ENCODE data around the gene NUCKS1. TPM values are rescaled to one million over a fixed set of nuclear protein-coding genes. Genes with fewer than 3 reads are reported as not detected.

NUCKS1 gene
- total and polyA plus RNA-seq, 2 donors (not counting 1 experiment from before 2014, with no cell fraction given) = 98.1 to 137 TPM

DNA sequence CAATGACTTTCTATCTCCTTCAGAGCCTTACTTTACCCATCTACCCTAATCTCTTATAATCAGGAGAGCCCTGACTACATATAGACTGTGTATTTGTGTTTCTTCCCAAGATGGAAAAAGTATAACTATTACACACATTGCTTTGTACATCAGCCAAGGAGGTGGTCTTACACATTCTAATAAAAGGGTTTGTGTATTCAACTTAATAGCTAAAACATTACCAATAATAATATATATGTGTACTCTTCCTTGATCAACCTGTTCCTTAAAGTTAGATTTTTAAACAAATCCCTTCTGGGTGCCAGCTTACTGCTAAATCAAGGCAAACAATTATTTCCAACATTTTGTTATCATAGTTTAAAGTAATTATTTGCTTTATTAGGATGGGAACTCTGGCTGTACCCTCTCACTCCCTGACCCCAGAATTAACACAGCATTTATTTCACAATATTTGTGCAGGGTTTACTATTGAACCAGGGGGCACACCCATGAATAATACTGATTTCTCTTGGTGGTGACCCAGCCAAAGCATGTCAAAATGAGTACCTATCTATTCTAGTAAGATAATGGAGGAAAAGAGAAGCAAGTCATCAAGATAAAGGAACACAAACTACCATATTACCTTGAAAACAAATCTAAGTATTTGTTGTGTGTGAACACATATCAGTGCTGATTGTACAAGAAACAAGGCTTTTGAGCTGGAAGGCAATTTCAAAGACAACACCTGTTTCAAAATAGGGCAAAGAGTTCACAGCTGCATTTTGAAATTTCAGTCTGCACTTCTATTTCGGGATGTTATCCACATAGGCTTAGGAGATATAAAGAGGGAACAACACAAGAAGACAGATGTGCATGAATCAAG is 39.5 kb downstream of the NUCKS1 start:
- H3K36me3 ChIP-seq (ENCODE audit: control insufficient read depth, insufficient read depth, low read length) = peaks cover 1% of the 10 kb centered on the region

DNA sequence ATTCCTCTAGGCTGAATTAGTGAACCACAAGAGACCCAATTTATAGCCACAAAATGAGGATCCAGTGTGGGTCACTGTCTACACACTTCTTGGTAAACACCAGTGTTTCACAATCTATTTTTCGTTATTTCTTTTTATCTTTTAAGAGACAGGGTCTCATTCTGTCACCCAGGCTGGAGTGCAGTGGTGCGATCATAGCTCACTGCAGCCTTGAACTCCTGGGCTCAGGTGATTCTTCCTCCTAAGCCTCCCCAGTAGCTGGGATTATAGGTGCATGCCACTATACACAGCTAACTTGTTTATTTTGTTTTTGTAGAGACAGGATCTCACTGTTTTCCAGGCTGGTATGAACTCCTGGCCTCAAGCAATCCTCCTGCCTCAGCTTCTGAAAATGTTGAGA is 40.3 kb downstream of the NUCKS1 start:
- H3K9me3 ChIP-seq (ENCODE audit: control insufficient read depth, insufficient read depth, low read depth, low read length) = no peaks in the 10 kb centered on the region
- DNase-seq (ENCODE audit: low read depth in 2 of 2) = no peak
- H3K36me3 ChIP-seq (ENCODE audit: control insufficient read depth, insufficient read depth, low read length) = peaks cover 1% of the 10 kb centered on the region
- no peak overlapping the region for H3K4me2 ChIP-seq (ENCODE audit: extremely low read depth, insufficient read depth, low read length)
- peaks cover 2% of the 10 kb centered on the region for H3K4me1 ChIP-seq (ENCODE audit: control insufficient read depth, extremely low read depth, insufficient read depth, low read length)
- H3K4me3 ChIP-seq (replicated peaks in 1 of 4; ENCODE audit: control extremely low read depth in 1 of 4, insufficient read depth in 1 of 4, low read depth in 3 of 4, low read length in 4 of 4) = no peak overlapping the region
- H3K27ac ChIP-seq (ENCODE audit: insufficient read depth, low read length) = no peak overlapping the region
- H3K27me3 ChIP-seq (ENCODE audit: control insufficient read depth, insufficient read depth, low read length) = no peaks in the 10 kb centered on the region
- H3K79me2 ChIP-seq (ENCODE audit: control insufficient read depth, insufficient read depth, low read length) = no peaks in the 10 kb centered on the region
- TF ChIP-seq, protein P1, sequence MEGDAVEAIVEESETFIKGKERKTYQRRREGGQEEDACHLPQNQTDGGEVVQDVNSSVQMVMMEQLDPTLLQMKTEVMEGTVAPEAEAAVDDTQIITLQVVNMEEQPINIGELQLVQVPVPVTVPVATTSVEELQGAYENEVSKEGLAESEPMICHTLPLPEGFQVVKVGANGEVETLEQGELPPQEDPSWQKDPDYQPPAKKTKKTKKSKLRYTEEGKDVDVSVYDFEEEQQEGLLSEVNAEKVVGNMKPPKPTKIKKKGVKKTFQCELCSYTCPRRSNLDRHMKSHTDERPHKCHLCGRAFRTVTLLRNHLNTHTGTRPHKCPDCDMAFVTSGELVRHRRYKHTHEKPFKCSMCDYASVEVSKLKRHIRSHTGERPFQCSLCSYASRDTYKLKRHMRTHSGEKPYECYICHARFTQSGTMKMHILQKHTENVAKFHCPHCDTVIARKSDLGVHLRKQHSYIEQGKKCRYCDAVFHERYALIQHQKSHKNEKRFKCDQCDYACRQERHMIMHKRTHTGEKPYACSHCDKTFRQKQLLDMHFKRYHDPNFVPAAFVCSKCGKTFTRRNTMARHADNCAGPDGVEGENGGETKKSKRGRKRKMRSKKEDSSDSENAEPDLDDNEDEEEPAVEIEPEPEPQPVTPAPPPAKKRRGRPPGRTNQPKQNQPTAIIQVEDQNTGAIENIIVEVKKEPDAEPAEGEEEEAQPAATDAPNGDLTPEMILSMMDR (conservative IDR thresholded peaks at IDR 0.05 in 1 of 2, IDR thresholded peaks at IDR 0.05 in 1 of 2; ENCODE audit: low read depth in 1 of 2, low read length in 2 of 2) = no peak
- TF ChIP-seq EZH2 (IDR thresholded peaks at IDR 0.05; ENCODE audit: low read length, missing control alignments) = no peak
- H3K9ac ChIP-seq (ENCODE audit: insufficient read depth, low read length) = no peak overlapping the region
- no peak overlapping the region for H2AFZ ChIP-seq (ENCODE audit: low read length)
- no peaks in the 10 kb centered on the region for H4K20me1 ChIP-seq (ENCODE audit: control insufficient read depth, extremely low read depth, insufficient read depth, low read length)

More for the DNA sequence above, 39.5 kb downstream of the NUCKS1 start:
- Histone ChIP-seq H4K20me1 (ENCODE audit: control insufficient read depth, extremely low read depth, insufficient read depth, low read length) (no peaks in the 10 kb centered on the region), H3K4me3 (replicated peaks in 1 of 4; ENCODE audit: control extremely low read depth in 1 of 4, insufficient read depth in 1 of 4, low read depth in 3 of 4, low read length in 4 of 4) (no peak overlapping the region), H3K27ac (ENCODE audit: insufficient read depth, low read length) (no peak overlapping the region), H3K4me1 (ENCODE audit: control insufficient read depth, extremely low read depth, insufficient read depth, low read length) (peaks cover 2% of the 10 kb centered on the region), H3K9me3 (ENCODE audit: control insufficient read depth, insufficient read depth, low read depth, low read length) (no peaks in the 10 kb centered on the region), H3K9ac (ENCODE audit: insufficient read depth, low read length) (no peak overlapping the region), H3K27me3 (ENCODE audit: control insufficient read depth, insufficient read depth, low read length) (no peaks in the 10 kb centered on the region), H2AFZ (ENCODE audit: low read length) (no peak overlapping the region), H3K4me2 (ENCODE audit: extremely low read depth, insufficient read depth, low read length) (no peak overlapping the region), H3K79me2 (ENCODE audit: control insufficient read depth, insufficient read depth, low read length) (no peaks in the 10 kb centered on the region)
- TF ChIP-seq EZH2 (IDR thresholded peaks at IDR 0.05; ENCODE audit: low read length, missing control alignments) = no peak
- TF ChIP-seq, protein P1 (conservative IDR thresholded peaks at IDR 0.05 in 1 of 2, IDR thresholded peaks at IDR 0.05 in 1 of 2; ENCODE audit: low read depth in 1 of 2, low read length in 2 of 2) = no peak
- DNase-seq (ENCODE audit: low read depth in 2 of 2) = no peak

DNA sequence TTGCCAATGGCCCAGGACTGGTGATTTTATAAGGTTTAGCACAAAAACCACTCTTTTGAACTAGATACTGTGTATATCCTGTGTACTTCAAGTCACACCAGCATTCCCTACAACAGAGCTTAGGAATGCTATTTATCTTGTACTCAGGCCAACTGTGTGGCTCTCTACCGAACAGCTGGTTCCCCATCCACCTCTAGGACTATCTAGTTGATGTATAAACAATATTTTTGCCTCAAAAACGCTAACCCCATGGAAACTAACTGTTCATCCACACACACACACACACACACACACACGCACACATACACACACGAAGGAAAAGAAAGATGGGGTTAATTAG is 41.0 kb downstream of the NUCKS1 start:
- H3K4me2 ChIP-seq (ENCODE audit: extremely low read depth, insufficient read depth, low read length) = no peak overlapping the region
- H3K4me1 ChIP-seq (ENCODE audit: control insufficient read depth, extremely low read depth, insufficient read depth, low read length) = peaks cover 2% of the 10 kb centered on the region
- H3K4me3 ChIP-seq (replicated peaks in 1 of 4; ENCODE audit: control extremely low read depth in 1 of 4, insufficient read depth in 1 of 4, low read depth in 3 of 4, low read length in 4 of 4) = no peak overlapping the region
- no peak overlapping the region for H3K9ac ChIP-seq (ENCODE audit: insufficient read depth, low read length)
- H2AFZ ChIP-seq (ENCODE audit: low read length) = no peak overlapping the region
- H3K36me3 ChIP-seq (ENCODE audit: control insufficient read depth, insufficient read depth, low read length) = peaks cover 1% of the 10 kb centered on the region
- TF ChIP-seq, protein P1 (conservative IDR thresholded peaks at IDR 0.05 in 1 of 2, IDR thresholded peaks at IDR 0.05 in 1 of 2; ENCODE audit: low read depth in 1 of 2, low read length in 2 of 2) = no peak
- TF ChIP-seq EZH2 (IDR thresholded peaks at IDR 0.05; ENCODE audit: low read length, missing control alignments) = no peak
- H3K9me3 ChIP-seq (ENCODE audit: control insufficient read depth, insufficient read depth, low read depth, low read length) = no peaks in the 10 kb centered on the region
- H4K20me1 ChIP-seq (ENCODE audit: control insufficient read depth, extremely low read depth, insufficient read depth, low read length) = no peaks in the 10 kb centered on the region
- no peak overlapping the region for H3K27ac ChIP-seq (ENCODE audit: insufficient read depth, low read length)
- DNase-seq (ENCODE audit: low read depth in 2 of 2) = peak; percentile 63 to 81
- H3K79me2 ChIP-seq (ENCODE audit: control insufficient read depth, insufficient read depth, low read length) = no peaks in the 10 kb centered on the region
- no peaks in the 10 kb centered on the region for H3K27me3 ChIP-seq (ENCODE audit: control insufficient read depth, insufficient read depth, low read length)

Data from fibroblast of lung (primary cell).